Stimulated activated naive B cell treated with anti-CD40 and anti-IgM and Interleukin-4, amounts not matched to agents 10 μg/mL and 1 μg/mL and 100 μg/mL, for 72 hours (primary cell): Measurements from ENCODE around the gene SMOC2.

Source experiments
- ATAC-seq, 2 donors: fragments of 150-1000 bp; cut with Tn5 transposase; replicated peaks; 2 replicates each; pipeline ENCODE4 v1.10.0; 2021; ENCODE audit warnings: moderate library complexity in 1 of 2
- DNase-seq: peaks from one replicate; pipeline ENCODE4 v3.0.0; 2021
- H3K27ac Mint-ChIP-seq: one replicate; pipeline ENCODE4 v1.8.0; 2022; ENCODE audit warnings: mild to moderate bottlenecking, mixed read lengths
- H3K27me3 Mint-ChIP-seq, 2 donors: one replicate each; pipeline ENCODE4 v1.8.0; 2022; ENCODE audit warnings: mixed read lengths in 2 of 2
- H3K36me3 Mint-ChIP-seq, 2 donors: one replicate each; pipeline ENCODE4 v1.8.0; 2022; ENCODE audit warnings: mixed read lengths in 2 of 2, mild to moderate bottlenecking in 1 of 2
- H3K4me1 Mint-ChIP-seq, 2 donors: one replicate each; pipeline ENCODE4 v1.8.0; 2022; ENCODE audit warnings: mixed read lengths in 2 of 2, mild to moderate bottlenecking in 1 of 2
- H3K4me3 Mint-ChIP-seq, 2 donors: one replicate each; pipeline ENCODE4 v1.8.0; 2022; ENCODE audit warnings: mild to moderate bottlenecking in 2 of 2, mixed read lengths in 2 of 2, moderate library complexity in 1 of 2
- H3K9me3 Mint-ChIP-seq, 2 donors: one replicate each; pipeline ENCODE4 v1.8.0; 2022; ENCODE audit warnings: mixed read lengths in 2 of 2, mild to moderate bottlenecking in 1 of 2

Gene SMOC2

GRCh38 chr6:168411130-168411529 is 29.9 kb upstream of the SMOC2 start:
- ATAC-seq = no peak
- H3K4me1 Mint-ChIP-seq = no peaks in the 10 kb centered on the region
- peaks cover 0 to 2% of the 10 kb centered on the region in 2 donors for H3K9me3 Mint-ChIP-seq
- no peaks in the 10 kb centered on the region for H3K27me3 Mint-ChIP-seq
- H3K36me3 Mint-ChIP-seq = no peaks in the 10 kb centered on the region
- H3K4me3 Mint-ChIP-seq = no peak overlapping the region
- H3K27ac Mint-ChIP-seq = no peak overlapping the region
- DNase-seq = no peak

GRCh38 chr6:168411793-168412192 is 29.2 kb upstream of the SMOC2 start:
- DNase-seq (no peak), ATAC-seq (no peak)
- H3K4me3 Mint-ChIP-seq = no peak overlapping the region
- H3K27me3 Mint-ChIP-seq = no peaks in the 10 kb centered on the region
- H3K36me3 Mint-ChIP-seq = no peaks in the 10 kb centered on the region
- H3K27ac Mint-ChIP-seq = no peak overlapping the region
- H3K9me3 Mint-ChIP-seq = peaks cover 0 to 2% of the 10 kb centered on the region in 2 donors
- no peaks in the 10 kb centered on the region for H3K4me1 Mint-ChIP-seq

- no peaks in the 10 kb centered on the region for H3K36me3 Mint-ChIP-seq
- ATAC-seq (no peak), DNase-seq (no peak)
- no peak overlapping the region for H3K27ac Mint-ChIP-seq
- no peaks in the 10 kb centered on the region for H3K27me3 Mint-ChIP-seq
- no peaks in the 10 kb centered on the region for H3K4me1 Mint-ChIP-seq
- no peak overlapping the region for H3K4me3 Mint-ChIP-seq
- H3K9me3 Mint-ChIP-seq = peaks cover 0 to 2% of the 10 kb centered on the region in 2 donors
Observed at GRCh38 chr6:168412456-168412855, 28.5 kb upstream of the SMOC2 start.

- Mint-ChIP-seq H3K27me3 (peaks cover 0 to 2% of the 10 kb centered on the region in 2 donors), H3K4me1 (no peaks in the 10 kb centered on the region), H3K36me3 (no peaks in the 10 kb centered on the region), H3K4me3 (no peak overlapping the region), H3K27ac (no peak overlapping the region), H3K9me3 (peaks cover 0 to 2% of the 10 kb centered on the region in 2 donors)
- ATAC-seq (no peak), DNase-seq (no peak)
Observed at GRCh38 chr6:168413018-168413720, 27.8 kb upstream of the SMOC2 start.

GRCh38 chr6:168413856-168414255 is 27.1 kb upstream of the SMOC2 start:
- H3K27me3 Mint-ChIP-seq = peaks cover 0 to 5% of the 10 kb centered on the region in 2 donors
- ATAC-seq = no peak
- no peak overlapping the region for H3K4me3 Mint-ChIP-seq
- H3K27ac Mint-ChIP-seq = no peak overlapping the region
- no peak for DNase-seq
- no peaks in the 10 kb centered on the region for H3K4me1 Mint-ChIP-seq
- peaks cover 0 to 2% of the 10 kb centered on the region in 2 donors for H3K9me3 Mint-ChIP-seq
- H3K36me3 Mint-ChIP-seq = no peaks in the 10 kb centered on the region

- Mint-ChIP-seq H3K9me3 (peaks cover 0 to 2% of the 10 kb centered on the region in 2 donors), H3K27ac (no peak overlapping the region), H3K4me1 (no peaks in the 10 kb centered on the region), H3K4me3 (no peak overlapping the region), H3K27me3 (peaks cover 0 to 5% of the 10 kb centered on the region in 2 donors), H3K36me3 (no peaks in the 10 kb centered on the region)
- ATAC-seq (no peak), DNase-seq (no peak)
Observed at GRCh38 chr6:168414336-168415097, 26.5 kb upstream of the SMOC2 start.

- Mint-ChIP-seq H3K27me3 (peaks cover 0 to 5% of the 10 kb centered on the region in 2 donors), H3K27ac (no peak overlapping the region), H3K4me1 (no peaks in the 10 kb centered on the region), H3K36me3 (no peaks in the 10 kb centered on the region), H3K4me3 (no peak overlapping the region), H3K9me3 (peaks cover 0 to 2% of the 10 kb centered on the region in 2 donors)
- no peak for DNase-seq
- ATAC-seq = no peak
Observed at GRCh38 chr6:168415098-168415992, 25.6 kb upstream of the SMOC2 start.

- Mint-ChIP-seq H3K36me3 (no peaks in the 10 kb centered on the region), H3K4me3 (no peak overlapping the region), H3K27me3 (peaks cover 0 to 5% of the 10 kb centered on the region in 2 donors), H3K9me3 (peaks cover 0 to 2% of the 10 kb centered on the region in 2 donors), H3K27ac (no peak overlapping the region), H3K4me1 (no peaks in the 10 kb centered on the region)
- ATAC-seq (no peak), DNase-seq (no peak)
Observed at GRCh38 chr6:168415993-168416530, 24.9 kb upstream of the SMOC2 start.

GRCh38 chr6:168416531-168416930 is 24.5 kb upstream of the SMOC2 start:
- no peak for DNase-seq
- Mint-ChIP-seq H3K9me3 (peaks cover 0 to 2% of the 10 kb centered on the region in 2 donors), H3K4me3 (no peak overlapping the region), H3K27ac (no peak overlapping the region), H3K4me1 (no peaks in the 10 kb centered on the region), H3K36me3 (no peaks in the 10 kb centered on the region), H3K27me3 (peaks cover 0 to 5% of the 10 kb centered on the region in 2 donors)
- ATAC-seq = no peak

- H3K9me3 Mint-ChIP-seq = peaks cover 0 to 2% of the 10 kb centered on the region in 2 donors
- ATAC-seq (no peak), DNase-seq (no peak)
- H3K27ac Mint-ChIP-seq = no peak overlapping the region
- H3K4me1 Mint-ChIP-seq = no peaks in the 10 kb centered on the region
- H3K4me3 Mint-ChIP-seq = no peak overlapping the region
- H3K36me3 Mint-ChIP-seq = no peaks in the 10 kb centered on the region
- peaks cover 0 to 5% of the 10 kb centered on the region in 2 donors for H3K27me3 Mint-ChIP-seq
Observed at GRCh38 chr6:168417191-168417590, 23.8 kb upstream of the SMOC2 start.

GRCh38 chr6:168417679-168418557 is 23.1 kb upstream of the SMOC2 start:
- Mint-ChIP-seq H3K4me1 (no peaks in the 10 kb centered on the region), H3K36me3 (no peaks in the 10 kb centered on the region), H3K27me3 (peaks cover 0 to 5% of the 10 kb centered on the region in 2 donors), H3K9me3 (no peaks in the 10 kb centered on the region), H3K27ac (no peak overlapping the region), H3K4me3 (no peak overlapping the region)
- DNase-seq (no peak), ATAC-seq (no peak)

GRCh38 chr6:168418711-168419121 is 22.3 kb upstream of the SMOC2 start:
- Mint-ChIP-seq H3K36me3 (no peaks in the 10 kb centered on the region), H3K4me3 (no peak overlapping the region), H3K4me1 (no peaks in the 10 kb centered on the region), H3K9me3 (no peaks in the 10 kb centered on the region), H3K27me3 (peaks cover 0 to 5% of the 10 kb centered on the region in 2 donors), H3K27ac (no peak overlapping the region)
- no peak for ATAC-seq
- DNase-seq = no peak

GRCh38 chr6:168419569-168419968 is 21.4 kb upstream of the SMOC2 start:
- H3K9me3 Mint-ChIP-seq = no peaks in the 10 kb centered on the region
- H3K27ac Mint-ChIP-seq = no peak overlapping the region
- no peaks in the 10 kb centered on the region for H3K4me1 Mint-ChIP-seq
- no peaks in the 10 kb centered on the region for H3K36me3 Mint-ChIP-seq
- DNase-seq = no peak
- no peak for ATAC-seq
- peaks cover 0 to 5% of the 10 kb centered on the region in 2 donors for H3K27me3 Mint-ChIP-seq
- H3K4me3 Mint-ChIP-seq = no peak overlapping the region
